Spleen (tissue), 7 donors: ENCODE data around the gene CCDC78.

Source experiments
- CTCF ChIP-seq, 11 experiments: fragments of 200-600 bp in 7 of 11; fragments of 450-650 bp in 4 of 11; sonication (generic) in 4 of 11; IDR thresholded peaks in 8 of 11; conservative IDR thresholded peaks in 3 of 11; 1 replicate in 7 of 11; 2 replicates in 4 of 11; pipeline versions ENCODE4 v1.4.0 to v1.8.0; 2016 to 2021; ENCODE audit warnings: antibody characterized with exemption in 11 of 11, inconsistent platforms in 4 of 11, mild to moderate bottlenecking in 1 of 11
- POLR2A ChIP-seq, 3 donors: fragments of 450-650 bp; IDR thresholded peaks; one replicate each; pipeline ENCODE4 v1.5.1; 2017; ENCODE audit warnings: antibody characterized with exemption in 3 of 3, mild to moderate bottlenecking in 1 of 3
- POLR2AphosphoS5 ChIP-seq, 3 donors: sonication (generic); formaldehyde crosslinking; IDR thresholded peaks; one replicate each; pipeline ENCODE4 v1.5.1; 2017; ENCODE audit warnings: antibody characterized with exemption in 3 of 3
- donor health status: DM: no; HTN: no; CAD: no; lungs with moderate emphysema.
- donor health status: DM: no; HTN: no; CAD: no.
- donor health status: DM: no; HTN: no; CAD: no.

- TF ChIP-seq POLR2AphosphoS5 (IDR thresholded peaks at IDR 0.05) (no peak), CTCF (IDR thresholded peaks at IDR 0.05 in 8 of 11, conservative IDR thresholded peaks at IDR 0.05 in 3 of 11) (no peak), POLR2A (IDR thresholded peaks at IDR 0.05) (no peak)
Measured at GRCh38 chr16:725041-725376, 1.2 kb downstream of the CCDC78 start.
